Mammary epithelial cell (primary cell): ENCODE data around the gene NR2F6.

Experiments used
- EZH2 ChIP-seq: IDR thresholded peaks from 2 replicates; pipeline ENCODE4 v1.6.1; 2012; ENCODE audit warnings: low read length, inconsistent platforms, borderline replicate concordance
- TF ChIP-seq, protein P1 (sequence below), 2 donors: IDR thresholded peaks in 1 of 2; conservative IDR thresholded peaks in 1 of 2; 2 replicates each; pipeline ENCODE4 v1.5.1; 2011 to 2012; ENCODE audit warnings: inconsistent platforms in 2 of 2, low read length in 2 of 2, mild to moderate bottlenecking in 2 of 2, control low read depth in 1 of 2, low read depth in 1 of 2; ENCODE audit not compliant: insufficient read depth in 1 of 2; ENCODE audit errors: extremely low read depth in 1 of 2

DNA sequence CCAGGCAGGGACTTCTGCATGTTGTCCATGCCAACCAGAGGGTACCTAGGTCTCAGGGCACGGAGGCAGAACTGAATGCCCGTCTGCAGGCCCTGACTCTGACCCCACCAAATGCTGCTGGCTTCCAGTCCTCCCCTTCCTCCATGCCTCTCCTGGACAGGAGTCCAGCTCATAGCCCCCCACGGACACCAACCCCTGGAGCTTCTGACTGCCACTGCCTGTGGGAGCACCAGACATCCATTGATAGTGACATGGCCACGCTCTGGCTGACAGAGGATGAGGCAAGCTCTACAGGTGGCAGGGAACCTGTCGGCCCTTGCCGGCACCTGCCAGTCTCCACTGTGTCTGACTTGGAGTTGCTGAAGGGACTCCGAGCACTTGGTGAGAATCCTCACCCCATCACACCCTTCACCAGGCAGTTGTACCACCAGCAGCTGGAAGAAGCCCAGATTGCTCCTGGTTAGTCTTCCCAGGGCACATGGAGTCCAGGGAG is 37.8 kb upstream of the NR2F6 start:
- no peak for TF ChIP-seq EZH2
- TF ChIP-seq, protein P1, sequence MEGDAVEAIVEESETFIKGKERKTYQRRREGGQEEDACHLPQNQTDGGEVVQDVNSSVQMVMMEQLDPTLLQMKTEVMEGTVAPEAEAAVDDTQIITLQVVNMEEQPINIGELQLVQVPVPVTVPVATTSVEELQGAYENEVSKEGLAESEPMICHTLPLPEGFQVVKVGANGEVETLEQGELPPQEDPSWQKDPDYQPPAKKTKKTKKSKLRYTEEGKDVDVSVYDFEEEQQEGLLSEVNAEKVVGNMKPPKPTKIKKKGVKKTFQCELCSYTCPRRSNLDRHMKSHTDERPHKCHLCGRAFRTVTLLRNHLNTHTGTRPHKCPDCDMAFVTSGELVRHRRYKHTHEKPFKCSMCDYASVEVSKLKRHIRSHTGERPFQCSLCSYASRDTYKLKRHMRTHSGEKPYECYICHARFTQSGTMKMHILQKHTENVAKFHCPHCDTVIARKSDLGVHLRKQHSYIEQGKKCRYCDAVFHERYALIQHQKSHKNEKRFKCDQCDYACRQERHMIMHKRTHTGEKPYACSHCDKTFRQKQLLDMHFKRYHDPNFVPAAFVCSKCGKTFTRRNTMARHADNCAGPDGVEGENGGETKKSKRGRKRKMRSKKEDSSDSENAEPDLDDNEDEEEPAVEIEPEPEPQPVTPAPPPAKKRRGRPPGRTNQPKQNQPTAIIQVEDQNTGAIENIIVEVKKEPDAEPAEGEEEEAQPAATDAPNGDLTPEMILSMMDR (conservative IDR thresholded peaks at IDR 0.05 in 1 of 2, IDR thresholded peaks at IDR 0.05 in 1 of 2; ENCODE audit: extremely low read depth in 1 of 2, insufficient read depth in 1 of 2, low read depth in 1 of 2, low read length in 2 of 2), result no peak
